ENCODE measurements around the gene C2CD3.

Gene C2CD3

GRCh38 chr11:73972187-73972586 lies 198.6 kb downstream of the C2CD3 start:
- TF ChIP-seq POLR2AphosphoS5 (IDR thresholded peaks at IDR 0.05; ENCODE audit: low read depth, low read length) (no peak), REST (IDR thresholded peaks at IDR 0.05; ENCODE audit: insufficient read depth in 1 of 2, low read depth in 2 of 2, low read length in 2 of 2) (no peak), SIN3A (IDR thresholded peaks at IDR 0.05; ENCODE audit: borderline replicate concordance, insufficient read depth, low read length) (no peak), FOXP2 (optimal IDR thresholded peaks at IDR 0.05; ENCODE audit: borderline replicate concordance, extremely low read depth, extremely low read length, insufficient read depth) (no peak), TAF1 (IDR thresholded peaks at IDR 0.05; ENCODE audit: borderline replicate concordance, insufficient read depth, low read length) (no peak)

GRCh38 chr11:73971175-73971719 lies 199.6 kb downstream of the C2CD3 start:
- TF ChIP-seq FOXP2 (optimal IDR thresholded peaks at IDR 0.05; ENCODE audit: borderline replicate concordance, extremely low read depth, extremely low read length, insufficient read depth), result no peak
- TF ChIP-seq REST (IDR thresholded peaks at IDR 0.05; ENCODE audit: insufficient read depth in 1 of 2, low read depth in 2 of 2, low read length in 2 of 2), result no peak
- no peak for TF ChIP-seq POLR2AphosphoS5 (IDR thresholded peaks at IDR 0.05; ENCODE audit: low read depth, low read length)
- TF ChIP-seq TAF1 (IDR thresholded peaks at IDR 0.05; ENCODE audit: borderline replicate concordance, insufficient read depth, low read length), result no peak
- TF ChIP-seq SIN3A (IDR thresholded peaks at IDR 0.05; ENCODE audit: borderline replicate concordance, insufficient read depth, low read length), result no peak

GRCh38 chr11:73969991-73970800 lies 200.6 kb downstream of the C2CD3 start:
- no peak for TF ChIP-seq FOXP2 (optimal IDR thresholded peaks at IDR 0.05; ENCODE audit: borderline replicate concordance, extremely low read depth, extremely low read length, insufficient read depth)

- TF ChIP-seq FOXP2 (optimal IDR thresholded peaks at IDR 0.05; ENCODE audit: borderline replicate concordance, extremely low read depth, extremely low read length, insufficient read depth) (no peak), POLR2AphosphoS5 (IDR thresholded peaks at IDR 0.05; ENCODE audit: low read depth, low read length) (no peak), TAF1 (IDR thresholded peaks at IDR 0.05; ENCODE audit: borderline replicate concordance, insufficient read depth, low read length) (no peak), REST (IDR thresholded peaks at IDR 0.05; ENCODE audit: insufficient read depth in 1 of 2, low read depth in 2 of 2, low read length in 2 of 2) (no peak), SIN3A (IDR thresholded peaks at IDR 0.05; ENCODE audit: borderline replicate concordance, insufficient read depth, low read length) (no peak)
These were observed 201.7 kb downstream of the C2CD3 start for GRCh38 chr11:73969091-73969490.

GRCh38 chr11:73968356-73968966 lies 202.3 kb downstream of the C2CD3 start:
- TF ChIP-seq POLR2AphosphoS5 (IDR thresholded peaks at IDR 0.05; ENCODE audit: low read depth, low read length) (no peak), SIN3A (IDR thresholded peaks at IDR 0.05; ENCODE audit: borderline replicate concordance, insufficient read depth, low read length) (no peak), REST (IDR thresholded peaks at IDR 0.05; ENCODE audit: insufficient read depth in 1 of 2, low read depth in 2 of 2, low read length in 2 of 2) (no peak), TAF1 (IDR thresholded peaks at IDR 0.05; ENCODE audit: borderline replicate concordance, insufficient read depth, low read length) (no peak), FOXP2 (optimal IDR thresholded peaks at IDR 0.05; ENCODE audit: borderline replicate concordance, extremely low read depth, extremely low read length, insufficient read depth) (no peak)
